Endothelial cell of umbilical vein (primary cell): ENCODE data around the gene VPS9D1. TPM values are rescaled to one million over a fixed set of nuclear protein-coding genes. Genes with fewer than 3 reads are reported as not detected.

Experiments used
- BruUV-seq: library from RNA; stranded (reverse); fragments of 400-500 nt; replicated peaks from 2 replicates; lab custom pipeline; 2021; lab: Mats Ljungman, UMichigan
- CTCF ChIA-PET: fragments of 300-600, 350-600 bp; sonication (Branson Sonifier 250); formaldehyde crosslinking; loops from one replicate; lab custom pipeline; 2021; ENCODE audit warnings: antibody characterized with exemption, inconsistent platforms; lab: Charles Lee
- POLR2A ChIA-PET: fragments of 300-600, 350-600 bp; sonication (Branson Sonifier 250); formaldehyde crosslinking; loops from one replicate; lab custom pipeline; 2021; ENCODE audit warnings: antibody characterized with exemption, inconsistent platforms; lab: Charles Lee
- DNase-seq: peaks from one replicate; pipeline ENCODE4 v3.0.0-alpha.2; 2011; ENCODE audit warnings: low read depth, low spot score
- FAIRE-seq: peaks from 2 replicates; lab custom pipeline; 2011; peaks lifted over from hg19 to GRCh38; lab: Jason Lieb, UNC
- H2AFZ ChIP-seq: 2 replicates; pipeline ENCODE4 v1.6.0; 2012; ENCODE audit warnings: low read depth, low read length, control low read depth, inconsistent platforms
- H3K27ac ChIP-seq: 2 replicates; pipeline ENCODE4 v1.5.1; 2011; ENCODE audit warnings: low read depth, mild to moderate bottlenecking, control low read depth, low read length, moderate library complexity; ENCODE audit not compliant: insufficient read depth
- H3K27me3 ChIP-seq, 2 experiments: 2 replicates each; pipeline versions ENCODE4 v1.6.0 to v1.6.1; 2011; ENCODE audit warnings: low read length in 2 of 2, mixed read lengths in 1 of 2; ENCODE audit not compliant: control insufficient read depth in 2 of 2, insufficient read depth in 2 of 2
- H3K36me3 ChIP-seq, 2 experiments: 2 replicates in 1 of 2; 3 replicates in 1 of 2; pipeline ENCODE4 v1.5.1; 2011; ENCODE audit warnings: low read length in 2 of 2, mild to moderate bottlenecking in 1 of 2, moderate library complexity in 1 of 2; ENCODE audit not compliant: control insufficient read depth in 2 of 2, insufficient read depth in 2 of 2; ENCODE audit errors: extremely low read depth in 1 of 2
- H3K4me1 ChIP-seq: 3 replicates; pipeline ENCODE4 v1.5.1; 2011; ENCODE audit warnings: mild to moderate bottlenecking, low read length; ENCODE audit not compliant: control insufficient read depth, insufficient read depth; ENCODE audit errors: extremely low read depth
- H3K4me2 ChIP-seq: 2 replicates; pipeline ENCODE4 v1.6.1; 2011; ENCODE audit warnings: low read length, control low read depth, mixed read lengths; ENCODE audit not compliant: insufficient read depth
- H3K4me3 ChIP-seq, 3 experiments: fragments of 200-600 bp in 1 of 3; sonication (generic), shearing (Covaris generic) in 1 of 3; replicated peaks in 1 of 3; 2 replicates each; pipeline ENCODE4 v1.5.1; 2011 to 2016; ENCODE audit warnings: control low read depth in 3 of 3, low read length in 3 of 3, mild to moderate bottlenecking in 2 of 3, inconsistent platforms in 1 of 3, low read depth in 1 of 3, moderate library complexity in 1 of 3; ENCODE audit not compliant: insufficient read depth in 1 of 3
- H3K79me2 ChIP-seq: 2 replicates; pipeline ENCODE4 v1.6.0; 2012; ENCODE audit warnings: low read length, inconsistent platforms; ENCODE audit not compliant: control insufficient read depth, insufficient read depth
- H3K9ac ChIP-seq: replicated peaks from 2 replicates; pipeline ENCODE3; 2011; ENCODE audit warnings: low read length, control low read depth; ENCODE audit not compliant: insufficient read depth; ENCODE audit errors: extremely low read depth
- H3K9me1 ChIP-seq: replicated peaks from 3 replicates; pipeline ENCODE4 v1.6.0; 2011; ENCODE audit warnings: mild to moderate bottlenecking, low read length; ENCODE audit not compliant: control insufficient read depth, insufficient read depth; ENCODE audit errors: extremely low read depth
- H3K9me3 ChIP-seq: replicated peaks from 2 replicates; pipeline ENCODE4 v1.5.1; 2012; ENCODE audit warnings: low read length, inconsistent platforms; ENCODE audit not compliant: control insufficient read depth, insufficient read depth
- H4K20me1 ChIP-seq: replicated peaks from 2 replicates; pipeline ENCODE3; 2011; ENCODE audit warnings: mild to moderate bottlenecking, low read length; ENCODE audit not compliant: control insufficient read depth, insufficient read depth; ENCODE audit errors: extremely low read depth
- EZH2 ChIP-seq: IDR thresholded peaks from 2 replicates; pipeline ENCODE4 v1.6.1; 2012; ENCODE audit warnings: borderline replicate concordance, low read depth, mild to moderate bottlenecking, moderate library complexity, low read length, inconsistent platforms; ENCODE audit not compliant: severe bottlenecking
- MYC ChIP-seq: IDR thresholded peaks from one replicate; pipeline ENCODE4 v1.6.1; 2011; ENCODE audit warnings: mild to moderate bottlenecking, low read depth, low read length
- POLR2A ChIP-seq: IDR thresholded peaks from 2 replicates; pipeline ENCODE4 v1.6.1; 2012; ENCODE audit warnings: low read depth, mild to moderate bottlenecking, control low read depth, low read length
- POLR2AphosphoS5 ChIP-seq: IDR thresholded peaks from 2 replicates; pipeline ENCODE4 v1.6.1; 2012; ENCODE audit warnings: low read depth, mild to moderate bottlenecking, control low read depth, low read length, moderate library complexity; ENCODE audit not compliant: insufficient read depth
- dilution Hi-C: fragments of 300-500 bp; cut with MboI; formaldehyde crosslinking; loops from one replicate; pipeline ENCODE4 v1.15.0; 2019; ENCODE audit warnings: low sequenced_read_pairs; ENCODE audit not compliant: extremely low pct_ligation_motif_present
- intact Hi-C: fragments of 100-400 bp; cut with micrococcal nuclease; formaldehyde crosslinking; loops from one replicate; pipeline ENCODE4 v1.10.0; 2022
- polyA plus RNA-seq, 4 experiments: library from polyadenylated mRNA; depleted of rRNA in 3 of 4; stranded (reverse) in 3 of 4; unstranded in 1 of 4; fragments of >200 nt; gene quantifications; 2 replicates each; pipeline versions ENCODE4 v1.2.1 to v1.2.3, GENCODE V29; 2011 to 2012; ENCODE audit warnings: missing spikeins in 1 of 4
- total RNA-seq: library from RNA; stranded (reverse); gene quantifications from 2 replicates; pipeline ENCODE4 v1.2.3, GENCODE V29; 2021
- TF ChIP-seq, protein P1 (sequence below): IDR thresholded peaks from 2 replicates; pipeline ENCODE4 v1.6.1; 2011; ENCODE audit not compliant: insufficient read depth, insufficient read length

VPS9D1 gene
- total and polyA plus RNA-seq, 2 donors (not counting 3 experiments of a cell fraction or from before 2014, with no cell fraction given) = 15.5 to 17.3 TPM

GRCh38 chr16:89696670-89697128, 24.0 kb downstream of the VPS9D1 start:
- CTCF ChIA-PET = interaction anchor here (2.0 kb wide), 1 partner anchor 9 kb away, joined by 5 read pairs; no protein-coding TSS in a partner anchor
- dilution Hi-C loops = no loop called here

GRCh38 chr16:89695875-89696669, 24.6 kb downstream of the VPS9D1 start:
- no peak for TF ChIP-seq MYC
- TF ChIP-seq, protein P1, sequence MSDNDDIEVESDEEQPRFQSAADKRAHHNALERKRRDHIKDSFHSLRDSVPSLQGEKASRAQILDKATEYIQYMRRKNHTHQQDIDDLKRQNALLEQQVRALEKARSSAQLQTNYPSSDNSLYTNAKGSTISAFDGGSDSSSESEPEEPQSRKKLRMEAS = no peak
- TF ChIP-seq POLR2A = peak; percentile 11
- H2AFZ ChIP-seq = no peak overlapping the region
- no peak for DNase-seq
- H3K4me2 ChIP-seq = no peak overlapping the region
- H3K4me3 ChIP-seq = no peak overlapping the region
- H3K27me3 ChIP-seq = no peaks in the 10 kb centered on the region
- H3K4me1 ChIP-seq = peaks cover 9% of the 10 kb centered on the region
- peaks cover 0 to 34% of the 10 kb centered on the region in 2 experiments for H3K36me3 ChIP-seq
- dilution Hi-C loops = no loop called here
- H3K9me3 ChIP-seq = no peaks in the 10 kb centered on the region
- no peak overlapping the region for H3K27ac ChIP-seq
- no peak overlapping the region for H3K9ac ChIP-seq
- TSS peak; percentile 19 for BruUV-seq
- intact Hi-C loops = no loop called here
- no peaks in the 10 kb centered on the region for H3K9me1 ChIP-seq
- ChIA-PET CTCF (interaction anchor here (2.0 kb wide), 1 partner anchor 10 kb away, joined by 5 read pairs; no protein-coding TSS in a partner anchor), POLR2A (interaction anchor here (0.6 kb wide), 1 partner anchor 83 kb away, joined by 3 read pairs; no protein-coding TSS in a partner anchor)
- FAIRE-seq = no peak
- no peaks in the 10 kb centered on the region for H4K20me1 ChIP-seq
- H3K79me2 ChIP-seq = no peaks in the 10 kb centered on the region

More at GRCh38 chr16:89696670-89697128, 24.0 kb downstream of the VPS9D1 start:
- Histone ChIP-seq H3K9ac (no peak overlapping the region), H3K9me1 (no peaks in the 10 kb centered on the region), H2AFZ (no peak overlapping the region), H3K27ac (no peak overlapping the region), H3K36me3 (peaks cover 0 to 29% of the 10 kb centered on the region in 2 experiments), H4K20me1 (no peaks in the 10 kb centered on the region), H3K27me3 (no peaks in the 10 kb centered on the region), H3K4me2 (no peak overlapping the region), H3K9me3 (no peaks in the 10 kb centered on the region), H3K4me1 (peaks cover 9% of the 10 kb centered on the region), H3K4me3 (no peak overlapping the region), H3K79me2 (no peaks in the 10 kb centered on the region)
- no TSS peak for BruUV-seq
- intact Hi-C loops = no loop called here
- TF ChIP-seq POLR2A (no peak), EZH2 (no peak), POLR2AphosphoS5 (peak; percentile 42)
- TF ChIP-seq, protein P1 = no peak
- FAIRE-seq (no peak), DNase-seq (no peak)
- POLR2A ChIA-PET = no interaction called here
